Activated T-helper 2 cell treated with anti-CD3 and anti-CD28 coated beads, Interferon-gamma antibody, Interleukin-2, Interleukin-4, amounts not matched to agents 10 μg/mL and 5 μg/mL and 100 μg/mL, durations not matched to agents 14 hours and 24 hours and 36 hours (primary cell): ENCODE measurements around the gene NYNRIN. TPM values are rescaled to one million over a fixed set of nuclear protein-coding genes. Genes with fewer than 3 reads are reported as not detected.

Experiments used
- DNase-seq: peaks from one replicate; pipeline ENCODE4 v3.0.0; 2021; ENCODE audit warnings: low spot score
- H3K27ac Mint-ChIP-seq: one replicate; pipeline ENCODE4 v1.8.0; 2021; ENCODE audit warnings: mixed read lengths
- H3K27me3 Mint-ChIP-seq: one replicate; pipeline ENCODE4 v1.8.0; 2021; ENCODE audit warnings: low read depth, mixed read lengths
- H3K36me3 Mint-ChIP-seq: one replicate; pipeline ENCODE4 v1.8.0; 2021; ENCODE audit warnings: low read depth, mixed read lengths
- H3K4me1 Mint-ChIP-seq: one replicate; pipeline ENCODE4 v1.8.0; 2021; ENCODE audit warnings: low read depth, mixed read lengths
- H3K4me3 Mint-ChIP-seq: one replicate; pipeline ENCODE4 v1.8.0; 2021; ENCODE audit warnings: low read depth, mild to moderate bottlenecking, moderate library complexity, mixed read lengths
- H3K9me3 Mint-ChIP-seq: one replicate; pipeline ENCODE4 v1.8.0; 2021; ENCODE audit warnings: mixed read lengths
- intact Hi-C: fragments of 100-400 bp; cut with micrococcal nuclease; formaldehyde crosslinking; loops from one replicate; pipeline ENCODE4 v1.15.1; 2023
- total RNA-seq: library from RNA; stranded (reverse); gene quantifications from 2 replicates; pipeline ENCODE4 v1.2.3, GENCODE V29; 2022

Gene NYNRIN
- total RNA-seq, 1 donor from 2014 or later: 0.34 TPM

DNA sequence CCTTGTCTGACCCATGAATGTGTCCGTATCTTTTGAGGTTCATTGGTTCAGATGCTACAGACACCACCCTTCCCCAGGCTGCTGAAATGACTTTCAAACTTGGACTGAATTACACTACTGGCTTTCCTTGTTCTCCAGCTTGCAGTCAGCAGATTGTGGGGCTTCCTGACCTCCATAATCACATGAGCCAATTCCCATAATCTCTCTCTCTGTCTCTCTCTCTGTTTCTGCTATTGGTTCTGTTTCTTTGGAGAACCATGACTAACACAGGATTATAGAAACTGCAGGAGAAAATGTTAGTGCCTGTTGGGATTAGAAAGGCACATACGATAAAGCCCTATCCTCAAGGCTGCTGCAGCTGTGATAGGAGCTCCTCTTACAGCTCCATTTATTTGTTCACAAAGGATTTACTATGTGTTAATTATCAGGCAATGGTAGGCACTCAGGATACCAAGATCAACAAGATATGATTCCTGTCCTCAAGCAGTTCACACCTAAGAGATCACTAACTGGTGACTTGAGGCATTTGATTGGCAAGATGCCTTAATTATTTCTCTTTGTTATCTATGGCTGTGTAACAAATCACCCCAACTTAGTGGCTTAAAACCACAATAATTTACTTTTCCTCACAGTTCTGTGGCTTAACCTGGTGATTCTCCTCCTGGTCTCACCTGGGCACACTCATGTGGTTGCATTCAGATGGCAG, 10.2 kb upstream of the NYNRIN start:
- intact Hi-C loops: no loop called here
- DNase-seq: no peak
- no peaks in the 10 kb centered on the region for H3K4me1 Mint-ChIP-seq
- peaks cover 33% of the 10 kb centered on the region for H3K27me3 Mint-ChIP-seq
- H3K36me3 Mint-ChIP-seq: no peaks in the 10 kb centered on the region
- H3K4me3 Mint-ChIP-seq: no peak overlapping the region
- no peak overlapping the region for H3K27ac Mint-ChIP-seq
- no peaks in the 10 kb centered on the region for H3K9me3 Mint-ChIP-seq

DNA sequence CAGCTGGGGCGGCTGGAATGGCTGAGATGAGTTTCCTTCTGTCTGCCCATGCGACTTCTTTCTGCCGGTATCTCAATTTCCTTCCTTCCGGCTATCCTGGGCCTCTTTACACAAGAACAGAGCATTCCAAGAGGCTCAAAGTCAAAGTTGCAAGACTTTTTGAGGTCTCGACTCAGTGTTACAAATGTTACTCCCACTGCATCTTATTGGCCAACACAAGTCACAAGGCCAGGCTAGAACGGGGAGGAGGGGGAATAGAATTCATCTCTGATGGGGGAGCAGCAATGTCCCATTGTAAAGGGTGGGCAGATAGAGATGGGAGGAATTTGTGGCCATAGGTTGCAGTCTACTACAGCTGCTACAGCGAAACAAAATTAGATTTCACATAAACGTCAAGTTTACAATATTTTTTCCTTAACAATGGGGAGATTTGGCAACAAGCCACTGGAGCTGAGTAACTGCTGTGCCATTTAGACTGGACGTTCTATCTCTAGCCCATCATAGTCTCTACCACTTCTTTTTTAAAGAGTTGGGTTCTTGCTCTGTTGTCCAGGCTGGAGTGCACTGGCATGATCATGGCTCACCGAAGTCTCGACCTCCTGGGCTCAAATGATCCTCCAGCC, 9.5 kb upstream of the NYNRIN start:
- no peak overlapping the region for H3K4me3 Mint-ChIP-seq
- intact Hi-C loops: no loop called here
- H3K27me3 Mint-ChIP-seq: peaks cover 32% of the 10 kb centered on the region

DNA sequence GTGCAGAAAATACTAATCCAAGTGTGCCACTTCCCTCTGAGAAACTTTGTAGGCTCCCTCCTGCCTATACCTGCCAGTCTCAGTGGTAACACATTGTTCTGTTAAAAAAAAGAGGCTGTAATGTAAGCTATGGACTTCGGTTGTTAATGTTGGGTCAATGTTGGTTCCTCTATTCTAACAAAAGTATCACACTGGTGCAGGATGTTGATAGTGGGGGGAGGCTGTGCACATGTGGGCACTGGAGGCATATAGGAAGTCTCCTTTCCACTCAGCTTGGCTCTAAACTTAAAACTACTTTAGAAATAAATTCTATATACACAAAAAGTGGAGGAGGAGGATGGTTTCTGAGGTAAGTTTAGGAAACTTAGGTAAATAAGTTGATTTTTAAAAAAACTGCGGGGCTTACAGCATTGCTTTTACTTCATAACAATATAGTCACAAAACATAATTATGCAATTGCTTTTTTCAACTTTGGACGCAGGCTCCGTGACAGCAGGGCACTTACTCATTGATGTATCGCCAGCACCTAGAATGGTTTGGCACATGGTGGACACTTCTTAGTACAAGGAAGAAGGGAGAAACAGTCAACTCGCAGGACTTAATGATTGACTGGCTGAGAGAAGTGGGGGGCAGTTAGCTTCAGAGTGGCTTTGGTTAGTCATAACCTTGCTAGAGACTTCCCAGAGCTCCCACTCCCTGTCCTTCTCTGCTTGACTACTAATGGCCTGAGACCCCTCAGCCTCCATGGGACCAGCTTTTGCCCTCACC, 7.9 kb upstream of the NYNRIN start:
- H3K27ac Mint-ChIP-seq: no peak overlapping the region
- no peaks in the 10 kb centered on the region for H3K9me3 Mint-ChIP-seq
- peaks cover 31% of the 10 kb centered on the region for H3K27me3 Mint-ChIP-seq
- intact Hi-C loops: no loop called here
- no peaks in the 10 kb centered on the region for H3K36me3 Mint-ChIP-seq
- no peak overlapping the region for H3K4me3 Mint-ChIP-seq
- H3K4me1 Mint-ChIP-seq: no peaks in the 10 kb centered on the region
- no peak for DNase-seq

More for the DNA sequence above, 9.5 kb upstream of the NYNRIN start:
- Mint-ChIP-seq H3K27ac (no peak overlapping the region), H3K4me1 (no peaks in the 10 kb centered on the region), H3K36me3 (no peaks in the 10 kb centered on the region), H3K9me3 (no peaks in the 10 kb centered on the region)
- DNase-seq: no peak

DNA sequence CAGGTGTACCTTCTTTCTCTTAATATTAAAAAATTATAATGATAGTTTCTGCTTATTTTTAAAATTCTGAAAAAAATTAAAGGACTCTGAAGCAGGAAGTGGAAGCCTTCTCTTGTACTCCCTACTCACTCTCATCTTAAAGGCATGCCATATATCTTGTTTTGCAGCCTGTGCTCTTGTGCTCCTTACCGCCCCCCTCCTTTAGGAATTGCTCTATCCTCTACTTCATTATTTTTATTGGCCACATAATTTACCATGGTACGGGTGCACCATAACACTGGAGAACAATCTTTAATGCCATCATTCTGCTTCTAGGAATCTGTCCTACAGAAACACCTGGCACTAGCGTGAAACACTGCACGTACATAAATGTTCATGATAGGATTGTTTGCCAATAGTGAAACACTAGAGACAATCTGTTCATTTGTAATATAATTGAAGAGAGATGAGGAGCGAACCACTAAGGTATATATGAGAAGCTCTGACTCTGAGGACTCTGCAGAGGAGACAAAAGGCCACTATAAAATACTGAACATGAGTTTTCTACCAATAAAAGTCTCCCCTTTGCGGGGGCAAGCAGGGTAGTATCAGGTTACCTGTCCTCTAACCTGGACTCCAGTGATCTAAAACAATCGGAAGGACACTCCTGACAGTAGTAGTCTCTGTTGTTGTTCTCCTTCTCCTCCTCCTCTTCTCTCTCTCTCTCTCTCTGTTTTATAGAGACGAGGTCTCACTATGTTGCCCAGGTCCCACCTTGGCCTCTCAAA, 6.3 kb upstream of the NYNRIN start:
- H3K27me3 Mint-ChIP-seq: peaks cover 39% of the 10 kb centered on the region
- no peaks in the 10 kb centered on the region for H3K36me3 Mint-ChIP-seq
- H3K27ac Mint-ChIP-seq: no peak overlapping the region
- no peak overlapping the region for H3K4me3 Mint-ChIP-seq
- H3K4me1 Mint-ChIP-seq: no peaks in the 10 kb centered on the region
- no peaks in the 10 kb centered on the region for H3K9me3 Mint-ChIP-seq
- intact Hi-C loops: no loop called here
- DNase-seq: no peak

GRCh38 chr14:24394275-24394674, 4.5 kb upstream of the NYNRIN start:
- Mint-ChIP-seq H3K36me3 (no peaks in the 10 kb centered on the region), H3K4me1 (no peaks in the 10 kb centered on the region), H3K27ac (no peak overlapping the region), H3K9me3 (no peaks in the 10 kb centered on the region), H3K4me3 (no peak overlapping the region), H3K27me3 (peaks cover 26% of the 10 kb centered on the region)
- no peak for DNase-seq
- intact Hi-C loops: no loop called here

- no peak for DNase-seq
- no peaks in the 10 kb centered on the region for H3K36me3 Mint-ChIP-seq
- intact Hi-C loops: no loop called here
- no peak overlapping the region for H3K4me3 Mint-ChIP-seq
- no peak overlapping the region for H3K27ac Mint-ChIP-seq
- H3K4me1 Mint-ChIP-seq: peaks cover 2% of the 10 kb centered on the region
- H3K9me3 Mint-ChIP-seq: no peaks in the 10 kb centered on the region
- peaks cover 34% of the 10 kb centered on the region for H3K27me3 Mint-ChIP-seq
Observed at GRCh38 chr14:24395609-24396582, 2.9 kb upstream of the NYNRIN start.

GRCh38 chr14:24397639-24398292, 1.0 kb upstream of the NYNRIN start:
- H3K9me3 Mint-ChIP-seq: no peaks in the 10 kb centered on the region
- no peaks in the 10 kb centered on the region for H3K36me3 Mint-ChIP-seq
- no peak overlapping the region for H3K27ac Mint-ChIP-seq
- H3K4me1 Mint-ChIP-seq: peaks cover 2% of the 10 kb centered on the region
- no peak overlapping the region for H3K4me3 Mint-ChIP-seq
- H3K27me3 Mint-ChIP-seq: peaks cover 43% of the 10 kb centered on the region
- no peak for DNase-seq
- intact Hi-C loops: no loop called here

DNA sequence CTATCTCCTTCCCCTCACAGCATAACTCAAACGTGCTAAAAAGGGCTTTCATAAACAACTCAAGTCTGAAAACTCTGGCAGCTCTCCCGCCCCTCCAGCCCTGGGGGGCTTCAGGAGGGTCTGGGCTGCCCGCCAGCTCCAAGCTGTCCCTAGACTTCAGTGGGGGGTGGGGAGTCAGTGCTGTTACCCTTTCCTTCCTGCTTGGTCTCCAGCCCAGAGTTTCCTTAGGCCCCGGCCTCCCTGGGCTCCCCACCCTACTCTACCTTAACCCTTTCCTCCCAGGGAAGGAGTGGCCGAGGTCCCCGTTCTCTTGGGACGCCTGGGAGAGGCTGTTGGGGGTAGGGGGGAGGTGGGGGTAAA, 530 bp upstream of the NYNRIN start:
- H3K4me3 Mint-ChIP-seq: no peak overlapping the region
- H3K4me1 Mint-ChIP-seq: peaks cover 2% of the 10 kb centered on the region
- no peak for DNase-seq
- no peak overlapping the region for H3K27ac Mint-ChIP-seq
- intact Hi-C loops: no loop called here
- no peaks in the 10 kb centered on the region for H3K36me3 Mint-ChIP-seq
- peaks cover 48% of the 10 kb centered on the region for H3K27me3 Mint-ChIP-seq
- H3K9me3 Mint-ChIP-seq: no peaks in the 10 kb centered on the region

- DNase-seq: no peak
- intact Hi-C loops: no loop called here
- Mint-ChIP-seq H3K36me3 (no peaks in the 10 kb centered on the region), H3K4me1 (peaks cover 2% of the 10 kb centered on the region), H3K27me3 (peaks cover 58% of the 10 kb centered on the region), H3K4me3 (peak overlapping the region; percentile 28), H3K27ac (no peak overlapping the region), H3K9me3 (no peaks in the 10 kb centered on the region)
Observed at GRCh38 chr14:24399447-24399822, 632 bp downstream of the NYNRIN start.

- DNase-seq: no peak
- Mint-ChIP-seq H3K4me3 (no peak overlapping the region), H3K4me1 (peaks cover 2% of the 10 kb centered on the region), H3K36me3 (no peaks in the 10 kb centered on the region), H3K27me3 (peaks cover 60% of the 10 kb centered on the region), H3K9me3 (no peaks in the 10 kb centered on the region), H3K27ac (no peak overlapping the region)
- intact Hi-C loops: no loop called here
Observed at GRCh38 chr14:24399999-24400718, 1.4 kb downstream of the NYNRIN start.
